PC-3 (cell line): ENCODE results near the gene RMI2. TPM values are rescaled to one million over a fixed set of nuclear protein-coding genes. Genes with fewer than 3 reads are reported as not detected.

Experiments used
- ATAC-seq: fragments of 200-7000 bp; cut with Tn5 transposase; 2 replicates; pipeline ENCODE4 v1.9.1; 2020; ENCODE audit warnings: mild to moderate bottlenecking, moderate library complexity
- BruUV-seq: library from RNA; stranded (reverse); fragments of 400-500 nt; replicated peaks from 2 replicates; lab custom pipeline; 2021; lab: Mats Ljungman, UMichigan
- CTCF ChIA-PET: fragments of 300-600 bp; sonication (Branson Sonifier 250); formaldehyde crosslinking; loops from one replicate; lab custom pipeline; 2022; ENCODE audit warnings: antibody characterized with exemption; lab: Charles Lee
- POLR2A ChIA-PET: fragments of 300-600 bp; sonication (Branson Sonifier 250); formaldehyde crosslinking; loops from one replicate; lab custom pipeline; 2022; ENCODE audit warnings: antibody characterized with exemption; ENCODE audit not compliant: unreplicated experiment; lab: Charles Lee
- DNase-seq: peaks from one replicate; pipeline ENCODE4 v3.0.0-alpha.2; 2015
- H2AFZ ChIP-seq: fragments of 300-600 bp; sonication (generic); 2 replicates; pipeline ENCODE4 v1.6.0; 2016; ENCODE audit warnings: antibody characterized with exemption, low read length
- H3F3A ChIP-seq: fragments of 300-600 bp; sonication (generic); one replicate; pipeline ENCODE4 v1.6.0; 2017; ENCODE audit warnings: antibody characterized with exemption, low read length, control low read depth, mild to moderate bottlenecking; ENCODE audit not compliant: unreplicated experiment
- H3K27ac ChIP-seq: fragments of 300-600 bp; sonication (generic); 2 replicates; pipeline ENCODE4 v1.5.1; 2016; ENCODE audit warnings: mild to moderate bottlenecking, low read length
- H3K27me3 ChIP-seq: fragments of 300-600 bp; sonication (generic); 2 replicates; pipeline ENCODE4 v1.6.1; 2016; ENCODE audit warnings: low read length, mixed read lengths
- H3K36me3 ChIP-seq: fragments of 300-600 bp; sonication (generic); 2 replicates; pipeline ENCODE4 v1.6.1; 2016; ENCODE audit warnings: low read depth, mixed run types, low read length, mixed read lengths
- H3K4me1 ChIP-seq: fragments of 300-600 bp; sonication (generic); 2 replicates; pipeline ENCODE4 v1.5.1; 2016; ENCODE audit warnings: low read length; ENCODE audit not compliant: insufficient read depth
- H3K4me2 ChIP-seq: fragments of 300-600 bp; sonication (generic); 2 replicates; pipeline ENCODE4 v1.6.0; 2016; ENCODE audit warnings: low read length
- H3K4me3 ChIP-seq: fragments of 300-600 bp; sonication (generic); 2 replicates; pipeline ENCODE4 v1.5.1; 2016; ENCODE audit warnings: mild to moderate bottlenecking, low read length, mixed read lengths
- H3K79me2 ChIP-seq: fragments of 300-600 bp; sonication (generic); 2 replicates; pipeline ENCODE4 v1.6.1; 2017; ENCODE audit warnings: low read length, mixed read lengths
- H3K9ac ChIP-seq: fragments of 300-600 bp; sonication (generic); 2 replicates; pipeline ENCODE4 v1.6.0; 2016; ENCODE audit warnings: mild to moderate bottlenecking, low read length
- H3K9me2 ChIP-seq: fragments of 300-600 bp; sonication (generic); replicated peaks from 2 replicates; pipeline ENCODE4 v1.6.1; 2016; ENCODE audit warnings: mixed run types, low read length, mixed read lengths
- H3K9me3 ChIP-seq: fragments of 300-600 bp; sonication (generic); 2 replicates; pipeline ENCODE4 v1.6.1; 2016; ENCODE audit warnings: low read length, mixed read lengths
- H4K20me1 ChIP-seq: fragments of 300-600 bp; sonication (generic); 2 replicates; pipeline ENCODE4 v1.6.1; 2016; ENCODE audit warnings: low read length, mixed read lengths
- CTCF ChIP-seq: fragments of 300-600 bp; sonication (generic); conservative IDR thresholded peaks from 2 replicates; pipeline ENCODE4 v1.5.1; 2017; ENCODE audit warnings: antibody characterized with exemption, low read depth, mild to moderate bottlenecking, low read length
- EZH2 ChIP-seq: fragments of 300-600 bp; sonication (generic); IDR thresholded peaks from one replicate; pipeline ENCODE4 v1.6.1; 2017; ENCODE audit warnings: antibody characterized with exemption, mild to moderate bottlenecking, low read length; ENCODE audit not compliant: unreplicated experiment
- EZH2phosphoT487 ChIP-seq: fragments of 300-600 bp; sonication (generic); IDR thresholded peaks from 2 replicates; pipeline ENCODE4 v1.6.1; 2018; ENCODE audit warnings: mild to moderate bottlenecking, antibody characterized with exemption, low read length, borderline replicate concordance
- intact Hi-C: fragments of 100-400 bp; cut with micrococcal nuclease; formaldehyde crosslinking; loops from 2 replicates; pipeline ENCODE4 v1.9.0; 2023
- total RNA-seq: library from RNA; depleted of rRNA; stranded (reverse); fragments of >200 nt; gene quantifications from 2 replicates; pipeline ENCODE4 v1.2.3, GENCODE V29; 2014

Gene RMI2
- total RNA-seq, 1 experiment from 2014 or later: 10.9 TPM

- Histone ChIP-seq H3K4me2 (no peak overlapping the region), H3K9me2 (no peaks in the 10 kb centered on the region), H3K9me3 (no peaks in the 10 kb centered on the region), H4K20me1 (no peaks in the 10 kb centered on the region), H3K27ac (no peak overlapping the region), H3K27me3 (no peaks in the 10 kb centered on the region), H3K36me3 (no peaks in the 10 kb centered on the region), H3K9ac (no peak overlapping the region), H3F3A (no peaks in the 10 kb centered on the region), H3K4me1 (no peaks in the 10 kb centered on the region; the same call in 1 of the 2 replicates), H3K79me2 (no peaks in the 10 kb centered on the region), H3K4me3 (no peak overlapping the region), H2AFZ (no peak overlapping the region)
- intact Hi-C loops: no loop called here
- POLR2A ChIA-PET: no interaction called here
- CTCF ChIA-PET: no interaction called here
- no peak for DNase-seq
- no TSS peak for BruUV-seq
- TF ChIP-seq CTCF (no peak), EZH2 (no peak), EZH2phosphoT487 (no peak)
- ATAC-seq: no peak
Measured at GRCh38 chr16:11299865-11300559, 45.2 kb upstream of the RMI2 start.

- Histone ChIP-seq H3K4me3 (no peak overlapping the region), H3K9me3 (no peaks in the 10 kb centered on the region), H3K27ac (no peak overlapping the region), H3F3A (no peaks in the 10 kb centered on the region), H3K79me2 (no peaks in the 10 kb centered on the region), H3K4me1 (no peaks in the 10 kb centered on the region; the same call in 1 of the 2 replicates), H2AFZ (no peak overlapping the region), H3K36me3 (no peaks in the 10 kb centered on the region), H3K9ac (no peak overlapping the region), H4K20me1 (no peaks in the 10 kb centered on the region), H3K9me2 (no peaks in the 10 kb centered on the region), H3K27me3 (no peaks in the 10 kb centered on the region), H3K4me2 (no peak overlapping the region)
- DNase-seq (no peak), ATAC-seq (no peak)
- BruUV-seq: no TSS peak
- intact Hi-C loops: no loop called here
- TF ChIP-seq EZH2 (no peak), EZH2phosphoT487 (no peak), CTCF (no peak)
- CTCF ChIA-PET: no interaction called here
- POLR2A ChIA-PET: no interaction called here
Measured at GRCh38 chr16:11300560-11300892, 44.7 kb upstream of the RMI2 start.

- Histone ChIP-seq H3K27ac (no peak overlapping the region), H3K27me3 (no peaks in the 10 kb centered on the region), H2AFZ (no peak overlapping the region), H3K9me3 (no peaks in the 10 kb centered on the region), H3K36me3 (no peaks in the 10 kb centered on the region), H3K4me1 (no peaks in the 10 kb centered on the region; the same call in 1 of the 2 replicates), H3K4me3 (no peak overlapping the region), H3K9me2 (no peaks in the 10 kb centered on the region), H3F3A (no peaks in the 10 kb centered on the region), H3K79me2 (no peaks in the 10 kb centered on the region), H3K4me2 (no peak overlapping the region), H4K20me1 (no peaks in the 10 kb centered on the region), H3K9ac (no peak overlapping the region)
- ChIA-PET CTCF (no interaction called here), POLR2A (no interaction called here)
- intact Hi-C loops: no loop called here
- DNase-seq (no peak), ATAC-seq (no peak)
- TF ChIP-seq EZH2phosphoT487: no peak
- TF ChIP-seq CTCF: no peak
- TF ChIP-seq EZH2: no peak
- BruUV-seq: no TSS peak
Measured at GRCh38 chr16:11301645-11302501, 43.4 kb upstream of the RMI2 start.
